Measurements from ENCODE around the gene VPS35L.
"Not testable (repeated sequence)": the region's sequence is repeated elsewhere in the genome, so short reads cannot be mapped to it uniquely, and the experiment has no call there.

Gene VPS35L

DNA sequence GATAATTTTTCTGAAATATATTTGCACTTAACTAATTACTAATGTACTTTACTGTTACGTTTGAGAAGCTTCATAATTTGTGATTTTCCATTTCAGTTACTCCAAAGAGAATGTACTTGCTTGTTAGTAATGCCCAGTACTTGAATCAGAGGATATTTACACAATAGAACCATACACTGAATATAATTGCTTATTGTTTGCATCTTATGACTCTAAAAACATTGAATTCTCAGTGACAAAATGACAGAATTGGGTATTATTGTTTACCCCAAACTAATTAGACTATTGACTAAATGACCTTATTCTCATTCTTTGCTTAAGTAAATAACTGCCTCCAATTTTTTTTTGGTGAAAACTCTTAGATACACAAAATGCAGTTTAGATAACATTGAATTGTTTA is 22.9 kb upstream of the VPS35L start:
- no peak for DNase-seq

DNA sequence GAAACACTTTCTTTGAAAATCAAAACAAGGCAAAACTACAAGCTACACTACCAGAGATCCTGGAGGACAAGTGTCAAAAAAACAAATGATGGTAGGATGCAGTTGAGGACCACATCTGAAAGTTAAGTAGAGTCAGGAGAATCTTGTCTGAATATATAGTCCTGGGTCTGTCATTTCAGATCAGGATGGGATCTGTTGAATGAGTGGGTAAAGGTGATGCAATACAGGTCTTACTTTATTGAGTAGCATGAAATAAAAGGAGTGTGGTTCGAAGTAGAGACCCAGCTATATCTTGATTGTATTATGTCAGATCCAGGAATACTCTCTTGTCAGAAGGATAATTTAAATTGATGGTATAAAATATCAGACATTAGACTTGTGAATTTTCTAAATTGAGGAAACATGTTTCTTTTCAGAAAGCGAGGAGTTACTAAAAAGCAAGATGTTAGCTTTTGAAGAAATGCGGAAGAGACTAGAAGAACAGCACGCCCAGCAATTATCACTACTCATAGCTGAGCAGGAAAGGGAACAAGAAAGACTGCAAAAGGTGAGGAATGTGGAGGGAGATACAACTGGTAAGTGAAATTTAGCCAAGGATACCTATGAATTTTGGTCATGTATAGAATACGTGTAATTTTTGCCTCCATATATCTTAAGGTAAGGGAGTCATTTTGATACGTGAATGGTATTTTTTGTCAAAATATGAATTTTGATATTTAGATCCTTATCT is 15.1 kb upstream of the VPS35L start:
- DNase-seq, result no peak

DNA sequence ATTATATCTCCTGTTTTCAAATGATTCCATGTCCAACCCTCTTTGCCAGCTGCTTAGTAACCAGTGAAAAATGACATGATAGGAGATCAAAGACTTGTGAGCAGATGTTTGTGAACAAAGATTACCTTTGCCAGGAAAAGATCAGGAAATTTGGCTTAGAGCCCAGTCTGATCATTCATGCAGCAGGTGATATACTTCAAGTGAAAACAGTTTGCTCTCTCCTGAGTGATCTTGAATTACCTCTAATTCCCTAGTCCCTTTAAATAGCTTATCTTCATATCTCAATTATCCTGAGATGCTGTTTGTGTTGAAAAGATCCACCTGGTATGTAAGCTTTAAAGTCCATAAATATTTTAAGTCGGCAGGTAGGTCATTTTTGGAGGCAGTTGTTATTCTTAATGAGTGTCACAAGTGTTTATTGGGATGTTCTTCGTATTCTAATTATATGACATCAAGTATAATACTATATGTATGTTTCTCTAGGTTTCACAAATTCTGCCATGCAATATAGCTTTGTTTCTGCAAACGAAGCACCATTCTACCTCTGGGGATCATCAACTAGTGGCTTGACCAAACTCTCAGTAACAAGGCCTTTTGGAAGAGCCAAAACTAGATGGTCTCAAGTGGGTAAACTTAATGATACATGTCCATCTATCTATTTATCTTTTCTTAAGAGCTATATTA is 13.2 kb upstream of the VPS35L start:
- DNase-seq, result peak; percentile 98

DNA sequence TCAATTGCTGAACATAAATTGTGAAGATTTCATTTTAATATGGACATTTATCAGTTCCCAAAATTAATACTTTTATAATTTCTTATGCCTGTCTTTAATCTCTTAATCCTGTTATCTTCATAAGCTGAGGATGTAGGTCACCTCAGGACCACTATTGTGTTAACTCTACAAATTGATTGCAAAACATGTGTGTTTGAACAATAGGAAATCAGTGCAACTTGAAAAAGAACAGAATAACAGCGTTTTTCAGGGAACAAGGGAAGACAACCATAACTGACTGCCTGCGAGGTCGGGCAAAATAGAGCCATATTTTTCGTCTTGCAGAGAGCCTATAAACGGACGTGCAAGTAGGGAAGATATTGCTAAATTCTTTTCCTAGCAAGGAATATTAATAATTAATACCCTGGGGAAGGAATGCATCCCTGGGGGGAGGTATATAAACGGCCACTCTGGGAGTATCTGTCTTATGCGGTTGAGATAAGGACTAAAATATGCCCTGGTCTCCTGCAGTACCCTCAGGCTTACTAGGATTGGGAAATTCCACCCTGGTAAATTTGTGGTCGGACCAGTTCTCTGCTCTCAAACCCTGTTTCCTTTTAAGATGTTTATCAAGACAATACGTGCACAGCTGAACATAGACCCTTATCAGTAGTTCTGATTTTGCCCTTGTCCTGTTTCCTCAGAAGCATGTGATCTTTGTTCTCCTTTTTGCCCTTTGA is 12.1 kb upstream of the VPS35L start:
- DNase-seq, result not testable (repeated sequence)

DNA sequence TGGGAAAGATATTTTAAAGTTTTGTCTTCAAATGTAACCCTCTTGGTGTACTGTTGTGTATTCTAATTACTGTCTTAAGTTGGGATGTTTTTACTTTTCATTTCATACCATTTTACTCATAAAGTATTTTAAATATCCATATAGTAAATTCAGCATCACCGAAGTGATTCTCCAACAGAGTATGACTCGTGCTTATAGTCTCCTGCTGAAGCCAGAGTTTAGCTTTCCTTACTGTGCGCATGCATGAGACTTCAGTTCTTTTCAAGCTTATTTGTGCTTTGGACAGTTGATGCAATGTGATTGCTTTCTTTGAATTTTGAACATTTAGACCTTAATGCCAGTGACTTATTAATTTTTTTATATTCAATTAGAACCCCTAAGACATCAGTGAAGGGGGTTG is 7.4 kb upstream of the VPS35L start:
- no peak for DNase-seq

DNA sequence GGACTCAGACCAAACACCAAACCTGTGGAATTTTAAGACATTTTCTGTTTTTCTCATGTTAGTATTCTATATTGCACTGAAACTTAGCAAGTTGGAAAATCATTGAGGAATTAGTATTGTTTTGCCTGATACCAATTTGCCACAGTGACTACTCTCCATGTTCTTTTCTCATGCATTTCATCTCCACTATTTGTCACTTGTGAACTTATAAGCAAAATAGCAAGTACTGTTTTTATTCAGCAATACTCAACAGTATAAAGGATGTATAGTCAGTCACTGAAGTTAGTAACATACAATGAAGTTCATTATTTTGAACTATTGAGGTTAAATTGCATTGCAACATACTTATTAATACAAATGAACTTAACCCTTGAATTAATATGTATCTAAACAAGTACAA is 5.8 kb upstream of the VPS35L start:
- DNase-seq, result no peak

DNA sequence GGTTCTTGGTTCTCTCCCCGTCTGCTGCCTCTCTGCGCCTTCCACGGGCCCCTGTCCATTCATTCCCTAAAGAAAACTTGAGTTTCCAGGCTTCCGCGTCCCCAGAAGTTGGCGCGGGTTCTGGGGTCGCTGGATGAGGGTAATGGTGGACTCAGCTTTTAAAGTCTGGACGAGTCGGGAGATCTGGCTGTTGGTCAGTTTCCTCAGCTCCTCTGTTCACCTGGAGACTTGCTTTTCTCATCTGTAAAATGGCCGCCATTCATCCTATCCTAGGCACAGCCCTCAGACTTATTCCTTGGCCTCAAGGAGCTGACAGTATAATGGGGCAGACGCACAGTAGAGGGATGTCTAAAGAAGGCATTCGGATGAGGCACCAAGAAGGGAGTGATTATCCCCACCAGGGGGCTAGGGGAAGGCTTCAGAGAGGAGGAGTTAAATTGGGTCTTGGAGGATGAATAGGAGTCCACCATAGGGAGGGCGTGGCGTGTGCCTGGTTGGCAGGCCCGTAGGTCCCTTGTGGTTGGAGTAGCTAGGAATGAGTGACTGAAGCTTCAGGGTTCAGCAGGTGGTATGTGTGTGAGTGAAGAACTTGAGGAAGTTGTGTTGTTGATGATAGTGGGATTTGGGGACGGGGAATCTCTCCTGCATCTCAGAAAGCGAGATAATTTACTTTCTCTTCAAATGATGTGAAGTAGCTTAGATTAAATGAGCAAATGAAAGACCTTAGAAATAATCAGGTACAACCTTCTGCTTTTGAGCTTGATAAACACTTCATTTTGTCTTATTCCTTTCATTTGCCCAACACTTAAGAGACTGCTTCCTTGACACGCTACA is 652 bp downstream of the VPS35L start:
- peak; percentile 39 for DNase-seq

DNA sequence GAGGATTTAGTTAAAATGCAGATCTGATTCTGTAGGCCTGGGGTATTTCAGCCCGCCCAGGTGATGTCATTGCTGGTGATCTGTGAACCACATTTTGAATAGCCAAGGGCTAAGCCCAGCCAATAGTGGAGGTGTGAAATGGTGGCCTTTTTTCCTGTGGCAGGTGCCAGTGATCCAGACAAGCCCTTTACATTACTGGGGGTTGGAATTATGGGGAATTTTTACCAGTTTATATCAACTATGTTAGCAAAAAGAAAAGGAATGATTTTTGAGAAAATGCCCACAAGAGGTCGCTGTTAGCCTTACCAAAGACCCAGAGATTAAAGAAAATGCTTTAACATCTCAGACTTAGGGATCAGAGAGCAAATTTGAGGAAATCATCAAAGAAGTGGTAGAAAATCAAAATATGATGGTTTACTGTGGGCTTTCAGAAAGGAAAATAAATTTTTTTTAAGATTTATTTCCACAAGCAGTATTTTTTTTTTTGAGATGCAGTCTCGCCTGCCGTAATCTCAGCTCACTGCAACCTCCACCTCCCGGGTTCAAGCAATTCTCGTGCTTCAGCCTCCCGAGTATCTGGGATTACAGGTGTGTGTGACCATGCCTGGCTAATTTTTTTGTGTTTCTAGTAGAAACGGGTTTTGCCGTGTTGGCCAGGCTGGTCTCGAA is 3.9 kb downstream of the VPS35L start:
- peak; percentile 57 for DNase-seq

DNA sequence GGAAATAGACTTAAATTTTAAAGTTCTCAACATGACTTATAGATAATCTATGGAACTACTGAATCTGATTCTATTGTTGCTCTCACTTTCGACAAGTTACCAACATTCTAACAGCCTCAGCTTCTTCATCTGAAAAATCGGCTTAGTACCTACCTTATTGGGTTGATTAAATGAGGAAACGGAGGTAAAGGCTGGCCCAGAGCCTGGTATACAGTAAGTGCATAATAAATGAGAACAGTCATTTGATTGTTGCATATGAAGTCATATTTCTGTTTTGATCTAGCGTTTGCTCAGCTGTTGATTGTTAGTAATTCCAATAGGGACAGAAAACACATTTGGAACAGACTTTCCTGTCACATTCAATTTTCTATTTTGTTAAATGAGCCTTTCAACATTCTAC is 4.6 kb downstream of the VPS35L start:
- DNase-seq, result no peak

DNA sequence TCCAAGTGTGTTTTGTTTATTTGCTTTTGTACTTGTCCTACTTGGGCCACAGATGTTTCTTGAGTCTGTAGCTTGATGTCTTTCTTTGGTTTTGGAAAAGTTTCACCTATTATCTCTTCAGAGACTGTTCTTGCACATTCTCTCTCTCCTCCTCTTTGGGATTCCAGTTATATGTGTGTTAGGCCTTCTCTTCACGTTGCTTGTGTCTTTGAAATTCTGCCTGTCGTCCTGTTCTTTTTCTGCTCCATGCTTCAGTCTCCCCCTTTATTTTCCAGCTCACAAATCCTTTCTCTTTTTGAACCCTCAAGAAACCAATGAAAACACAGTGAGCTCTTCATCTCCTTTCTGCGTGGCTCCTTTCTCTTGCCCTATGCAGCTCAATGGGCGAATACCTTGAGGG is 7.9 kb downstream of the VPS35L start:
- no peak for DNase-seq

DNA sequence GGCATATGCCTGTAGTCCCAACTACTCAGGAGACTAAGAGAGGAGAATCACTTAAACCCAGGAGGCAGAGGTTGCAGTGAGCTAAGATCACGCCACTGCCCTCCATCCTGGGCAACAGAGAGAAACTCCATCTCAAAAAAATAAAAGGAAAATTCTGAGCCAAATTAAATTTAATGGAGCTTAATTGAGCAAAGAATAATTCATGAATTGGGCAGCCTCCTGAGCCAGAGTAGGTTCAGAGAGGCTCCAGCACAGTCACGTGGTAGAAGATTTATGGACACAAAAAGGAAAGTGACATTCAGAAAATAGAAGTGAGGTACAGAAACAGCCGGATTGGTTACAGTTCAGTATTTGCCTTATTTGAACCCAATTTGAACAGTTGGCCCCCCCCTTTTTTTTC is 10.9 kb downstream of the VPS35L start:
- no peak for DNase-seq

DNA sequence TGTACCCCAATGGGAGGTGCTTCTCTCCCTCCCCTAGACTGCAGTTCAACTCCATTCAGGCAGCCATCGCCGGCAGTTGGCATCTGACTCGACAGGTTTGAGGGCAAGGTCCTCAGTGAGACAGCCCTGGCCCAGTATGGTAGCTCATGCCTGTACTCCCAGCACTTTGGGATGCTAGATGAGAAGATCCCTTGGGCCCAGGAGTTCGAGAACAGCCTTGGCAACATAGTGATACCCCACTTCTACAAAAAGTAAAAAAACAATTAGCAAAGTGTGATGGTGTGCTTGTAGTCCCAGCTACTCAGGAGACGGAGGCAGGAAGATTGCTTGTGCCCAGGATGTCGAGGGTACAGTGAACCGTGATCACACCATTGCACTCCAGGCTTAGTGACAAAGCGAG is 12.1 kb downstream of the VPS35L start:
- DNase-seq, result no peak

DNA sequence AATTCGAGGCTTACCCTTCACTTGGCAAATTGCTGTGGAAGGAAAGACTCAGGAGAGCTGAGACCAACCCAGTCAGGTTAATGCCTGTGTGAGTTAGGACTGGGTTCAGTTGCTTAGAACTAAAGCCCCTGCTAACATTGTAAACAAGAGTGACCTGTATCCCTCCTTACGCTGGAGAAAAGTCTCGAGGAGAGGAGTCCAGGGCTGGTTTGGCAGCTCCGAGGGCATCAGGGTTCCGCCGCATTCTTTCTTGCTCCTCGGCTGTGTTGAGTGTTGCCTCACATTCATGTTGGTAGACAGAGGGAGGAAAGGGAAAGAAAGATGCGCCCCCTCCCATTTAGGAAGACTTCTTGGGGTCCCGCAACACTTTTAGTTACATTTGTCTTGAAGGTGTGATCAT is 18.5 kb downstream of the VPS35L start:
- DNase-seq, result no peak

DNA sequence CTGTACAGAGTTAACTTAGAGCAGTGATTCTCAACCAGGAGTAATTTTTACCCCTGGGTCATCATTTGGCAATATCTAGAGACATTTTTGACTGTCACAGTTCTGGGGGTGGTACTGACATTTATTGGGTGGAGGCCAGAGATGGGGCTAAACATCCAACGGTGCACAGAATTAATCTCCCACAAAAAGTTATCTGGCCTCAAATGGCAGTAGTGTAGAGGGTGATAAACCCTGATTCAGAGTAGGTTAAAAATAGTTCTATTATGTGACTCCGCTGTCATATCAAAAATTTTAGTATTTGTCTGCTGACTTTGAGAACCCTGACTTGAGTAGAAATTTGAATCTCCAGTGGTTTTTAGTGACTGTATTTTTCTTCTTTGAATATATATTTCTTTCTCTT is 19.1 kb downstream of the VPS35L start:
- no peak for DNase-seq

DNA sequence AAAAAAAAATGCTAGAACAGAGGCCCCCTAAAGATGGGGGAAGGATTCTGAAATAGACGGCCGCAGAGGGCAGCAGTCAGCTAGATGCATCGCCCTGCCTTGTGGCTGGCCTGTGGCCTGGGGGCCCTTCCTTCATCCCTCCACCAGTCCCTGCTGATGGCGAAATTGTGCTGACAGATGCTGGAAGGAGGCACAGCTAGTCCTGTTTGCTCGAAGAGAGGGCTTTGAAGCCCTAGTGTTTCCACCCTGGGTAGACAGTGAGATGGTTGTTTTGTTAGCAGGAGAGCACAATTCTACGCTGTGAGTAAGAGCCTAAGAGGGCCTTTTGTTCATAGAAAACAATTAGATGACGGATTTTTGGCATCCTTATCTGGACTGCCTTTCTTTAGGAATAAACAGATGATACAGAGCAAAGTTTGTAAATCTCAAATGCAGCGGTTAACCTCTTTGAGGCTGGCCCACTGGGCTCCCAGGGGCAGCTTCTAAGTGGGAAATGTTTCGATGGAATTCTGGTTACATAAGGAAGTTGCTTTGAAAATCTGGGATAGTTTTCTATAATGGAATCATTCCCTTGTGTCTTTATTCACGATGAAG is 23.0 kb downstream of the VPS35L start:
- no peak for DNase-seq

DNA sequence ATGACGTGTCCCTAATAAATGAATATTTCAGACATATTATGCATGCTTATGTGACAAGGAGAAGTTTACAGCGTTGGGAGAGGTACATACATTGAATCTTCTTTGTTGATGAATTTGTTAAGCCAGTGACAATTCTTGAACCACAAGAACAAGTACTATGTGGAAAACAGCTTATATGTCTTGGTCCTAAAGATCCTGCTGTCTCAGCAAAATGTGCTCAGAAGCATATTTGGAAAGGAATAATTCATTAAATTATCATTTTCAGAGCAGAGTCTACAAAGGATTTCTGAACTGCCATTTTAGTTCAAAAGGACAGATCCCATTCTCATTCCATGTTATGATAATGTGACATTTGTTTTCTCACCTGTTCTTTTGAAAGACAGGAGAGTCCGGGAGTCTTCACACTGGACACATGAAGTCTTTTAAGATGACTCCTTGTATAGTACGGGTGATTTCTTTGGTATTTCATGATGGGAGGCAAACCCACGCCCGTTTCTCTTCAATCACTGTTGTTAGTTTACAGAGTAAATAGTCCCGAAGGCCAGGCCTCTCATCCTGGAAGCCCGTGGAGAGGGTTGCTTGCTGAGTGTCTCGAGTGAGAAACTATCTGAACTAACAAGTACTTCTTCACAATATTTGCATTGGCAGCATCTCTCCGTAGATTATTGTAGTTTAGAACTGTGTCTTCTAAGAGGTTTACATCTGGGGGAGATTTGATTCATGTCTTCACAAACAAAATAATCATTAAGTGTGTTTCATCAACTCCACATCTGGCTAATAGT is 26.7 kb downstream of the VPS35L start:
- no peak for DNase-seq

DNA sequence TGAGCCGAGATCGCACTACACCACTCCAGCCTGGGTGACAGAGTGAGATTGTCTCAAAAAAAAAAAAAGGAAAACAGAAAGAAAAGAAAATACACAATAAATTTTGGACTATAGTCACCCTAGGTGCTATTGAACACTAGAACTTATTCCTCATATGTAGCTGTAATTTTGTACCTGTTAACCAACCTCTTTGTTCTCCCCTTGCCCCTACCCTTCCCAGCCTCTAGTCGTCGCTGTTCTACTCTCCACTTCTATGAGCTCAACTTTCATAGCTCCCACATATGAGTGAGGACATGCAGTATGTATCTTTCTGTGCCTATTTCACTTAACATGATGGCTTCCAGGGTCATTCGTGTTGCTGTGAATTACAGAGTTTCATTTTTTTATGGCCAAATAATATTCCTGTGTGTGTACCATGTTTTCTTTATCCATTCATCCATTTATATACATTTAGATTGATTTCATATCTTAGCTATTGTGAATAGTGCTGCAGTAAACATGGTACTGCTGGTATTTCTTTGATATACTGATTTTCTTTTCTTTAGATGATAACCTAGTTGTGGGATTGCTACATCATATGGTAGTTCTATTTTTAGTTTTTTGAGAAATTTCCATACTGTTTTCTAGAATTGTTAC is 28.3 kb downstream of the VPS35L start:
- peak; percentile 45 for DNase-seq

DNA sequence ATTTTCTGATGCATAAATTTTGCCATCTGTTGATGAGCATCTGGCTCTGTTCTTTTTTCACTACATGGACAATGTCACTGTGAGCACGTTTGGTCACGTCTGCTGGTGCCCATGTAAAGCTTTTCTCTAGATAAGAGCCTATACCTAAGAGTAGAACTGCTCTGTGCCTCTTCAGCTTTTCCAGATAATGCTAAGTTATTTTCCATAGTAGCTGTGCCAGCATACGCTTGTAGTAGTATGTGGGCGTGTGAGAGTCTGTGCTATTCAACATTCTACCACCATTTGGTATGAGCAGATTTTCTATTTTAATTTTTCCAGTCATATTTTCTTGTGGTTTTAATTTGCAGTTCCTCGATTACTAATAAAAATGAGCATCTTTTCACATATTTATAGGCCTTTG is 33.2 kb downstream of the VPS35L start:
- no peak for DNase-seq

DNA sequence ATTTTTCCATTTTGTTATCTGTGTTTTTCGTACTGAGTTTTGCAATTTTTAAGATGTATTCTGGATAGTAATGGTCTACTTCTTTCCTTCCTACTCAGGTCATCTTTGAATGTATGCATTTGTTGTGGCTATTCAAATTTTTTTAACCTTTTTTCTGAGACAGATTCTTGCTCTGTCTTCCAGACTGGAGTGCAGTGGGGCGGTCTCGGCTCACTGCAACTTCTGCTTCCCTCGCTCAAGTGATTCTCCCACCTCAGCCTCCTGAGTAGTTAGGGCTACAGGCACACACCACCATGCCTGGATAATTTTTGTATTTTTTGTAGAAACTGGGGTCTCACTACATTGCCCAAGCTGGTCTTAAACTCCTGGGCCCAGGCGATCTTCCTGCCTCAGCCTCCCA is 33.6 kb downstream of the VPS35L start:
- DNase-seq, result no peak

DNA sequence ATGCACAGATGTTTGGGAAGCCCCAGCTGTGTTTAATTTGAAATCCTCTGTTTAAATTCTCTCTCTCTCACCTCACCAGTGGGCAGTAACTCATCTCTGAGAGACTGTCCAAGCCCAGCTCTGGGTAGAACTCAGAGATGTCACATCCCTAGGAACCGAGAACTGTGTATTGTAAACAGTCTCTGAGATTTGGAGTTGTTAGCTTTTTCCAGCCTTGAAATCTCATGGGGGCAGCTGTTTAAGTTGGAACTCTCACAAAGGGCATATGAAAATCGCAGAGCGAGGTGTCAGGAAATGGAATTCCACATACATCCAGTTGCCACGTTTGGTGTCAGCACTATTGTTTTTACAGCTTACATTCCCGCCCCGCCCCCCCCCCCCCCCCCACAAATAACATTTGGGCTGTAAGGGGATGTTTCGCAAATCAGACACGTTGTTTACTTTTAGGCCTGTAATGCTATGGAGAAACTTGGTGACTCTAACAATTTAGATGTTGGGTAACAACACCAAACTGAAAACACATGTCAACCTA is 34.3 kb downstream of the VPS35L start:
- DNase-seq, result no peak
